Measurements from ENCODE around the gene ACTR3. TPM values are rescaled to one million over a fixed set of nuclear protein-coding genes. Genes with fewer than 3 reads are reported as not detected.

The ACTR3 gene
- 174 and 212 TPM in 2 replicates for total RNA-seq

GRCh38 chr2:113889471-113890252 is at the start of gene ACTR3:
Gene ACTR3, plus strand, starts transcription at chr2:113890089. Its CDS starts 191 bp downstream, at chr2:113890280.

Other genes with a start within 250 kb of the ACTR3 start
- gene SLC35F5, start 133.4 kb upstream of the ACTR3 start, total RNA-seq = 50.5 and 60.1 TPM in 2 replicates

Data from cardiac atrium fibroblast (primary cell).